PC-3 (cell line): ENCODE data around the gene PLCB2.

Experiments
- CTCF ChIP-seq: fragments of 300-600 bp; sonication (generic); conservative IDR thresholded peaks from 2 replicates; pipeline ENCODE4 v1.5.1; 2017; ENCODE audit warnings: antibody characterized with exemption, low read depth, mild to moderate bottlenecking, low read length
- EZH2 ChIP-seq: fragments of 300-600 bp; sonication (generic); IDR thresholded peaks from one replicate; pipeline ENCODE4 v1.6.1; 2017; ENCODE audit warnings: antibody characterized with exemption, mild to moderate bottlenecking, low read length; ENCODE audit not compliant: unreplicated experiment

GRCh38 chr15:40309344-40309862, 1.7 kb upstream of the PLCB2 start:
- TF ChIP-seq CTCF, result no peak
- TF ChIP-seq EZH2, result no peak
